Endothelial cell (in vitro differentiated cells): ENCODE data around the gene ZSWIM5. TPM values are rescaled to one million over a fixed set of nuclear protein-coding genes. Genes with fewer than 3 reads are reported as not detected.
A peak's percentile ranks its signal among the peaks of the same experiment; 100 is the strongest.

Source experiments
- DNase-seq: peaks from one replicate; pipeline ENCODE4 v3.0.0; 2021; ENCODE audit warnings: low spot score
- H3K27ac Mint-ChIP-seq: one replicate; pipeline ENCODE4 v1.8.0; 2021; ENCODE audit warnings: mixed read lengths, inconsistent platforms; ENCODE audit not compliant: unreplicated experiment
- H3K27me3 Mint-ChIP-seq: one replicate; pipeline ENCODE4 v1.8.0; 2021; ENCODE audit warnings: mild to moderate bottlenecking, moderate library complexity, mixed read lengths, inconsistent platforms; ENCODE audit not compliant: unreplicated experiment
- H3K36me3 Mint-ChIP-seq: one replicate; pipeline ENCODE4 v1.8.0; 2021; ENCODE audit warnings: mild to moderate bottlenecking, low read depth, mixed read lengths, inconsistent platforms; ENCODE audit not compliant: unreplicated experiment
- H3K4me1 Mint-ChIP-seq: one replicate; pipeline ENCODE4 v1.8.0; 2021; ENCODE audit warnings: mild to moderate bottlenecking, mixed read lengths, inconsistent platforms; ENCODE audit not compliant: unreplicated experiment
- H3K4me3 Mint-ChIP-seq: one replicate; pipeline ENCODE4 v1.8.0; 2021; ENCODE audit warnings: mild to moderate bottlenecking, mixed read lengths, inconsistent platforms; ENCODE audit not compliant: unreplicated experiment
- H3K9me3 Mint-ChIP-seq: one replicate; pipeline ENCODE4 v1.8.0; 2021; ENCODE audit warnings: mixed read lengths, inconsistent platforms; ENCODE audit not compliant: unreplicated experiment
- total RNA-seq: library from RNA; stranded (reverse); fragmentation: NEBNext Ultra II Directional; extraction: Animal tissue kit (Norgen Biotek cat#: 25700); gene quantifications from one replicate; pipeline ENCODE4 v1.2.1, GENCODE V29; 2021; ENCODE audit not compliant: unreplicated experiment
- TF ChIP-seq, protein P1 (sequence below): fragments of 200-600 bp; sonication (generic); IDR thresholded peaks from one replicate; pipeline ENCODE4 v1.5.0; 2021; ENCODE audit warnings: antibody characterized with exemption; ENCODE audit not compliant: unreplicated experiment

The ZSWIM5 gene
- total RNA-seq, 1 donor from 2014 or later = 6.6 TPM

DNA sequence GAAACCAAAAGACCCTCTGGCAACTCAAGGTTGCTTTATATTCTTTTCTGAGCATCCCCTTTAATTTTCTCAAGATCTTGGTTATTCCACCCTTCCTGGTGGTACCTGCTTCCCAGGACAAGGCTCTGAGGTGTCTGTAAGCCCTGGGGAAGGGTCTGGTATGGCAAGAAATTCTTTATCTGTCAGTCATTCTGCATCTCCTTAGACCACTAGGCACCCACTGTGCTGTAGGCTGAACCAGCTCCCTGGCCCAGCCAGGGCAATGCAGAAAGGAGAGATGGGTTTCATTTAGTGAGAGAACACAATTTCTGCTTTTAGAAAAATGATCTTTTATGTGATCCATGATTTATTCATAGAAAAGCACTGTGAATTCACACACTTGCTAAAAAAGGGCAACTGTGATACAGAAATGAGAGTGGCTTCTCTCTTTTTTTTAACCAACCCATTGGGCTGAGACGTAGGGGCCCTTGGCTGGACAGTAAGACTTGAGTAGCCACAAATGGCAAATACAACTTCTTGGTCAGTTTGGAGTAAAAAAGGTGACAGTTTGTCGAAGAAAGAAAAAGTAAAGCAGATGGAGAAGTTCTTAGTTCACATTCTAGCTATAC lies 190.2 kb downstream of the ZSWIM5 start:
- Mint-ChIP-seq H3K9me3 (no peaks in the 10 kb centered on the region), H3K4me1 (peaks cover 28% of the 10 kb centered on the region), H3K27ac (no peak overlapping the region), H3K4me3 (no peak overlapping the region), H3K27me3 (peaks cover 11% of the 10 kb centered on the region), H3K36me3 (peaks cover 18% of the 10 kb centered on the region)
- TF ChIP-seq, protein P1, sequence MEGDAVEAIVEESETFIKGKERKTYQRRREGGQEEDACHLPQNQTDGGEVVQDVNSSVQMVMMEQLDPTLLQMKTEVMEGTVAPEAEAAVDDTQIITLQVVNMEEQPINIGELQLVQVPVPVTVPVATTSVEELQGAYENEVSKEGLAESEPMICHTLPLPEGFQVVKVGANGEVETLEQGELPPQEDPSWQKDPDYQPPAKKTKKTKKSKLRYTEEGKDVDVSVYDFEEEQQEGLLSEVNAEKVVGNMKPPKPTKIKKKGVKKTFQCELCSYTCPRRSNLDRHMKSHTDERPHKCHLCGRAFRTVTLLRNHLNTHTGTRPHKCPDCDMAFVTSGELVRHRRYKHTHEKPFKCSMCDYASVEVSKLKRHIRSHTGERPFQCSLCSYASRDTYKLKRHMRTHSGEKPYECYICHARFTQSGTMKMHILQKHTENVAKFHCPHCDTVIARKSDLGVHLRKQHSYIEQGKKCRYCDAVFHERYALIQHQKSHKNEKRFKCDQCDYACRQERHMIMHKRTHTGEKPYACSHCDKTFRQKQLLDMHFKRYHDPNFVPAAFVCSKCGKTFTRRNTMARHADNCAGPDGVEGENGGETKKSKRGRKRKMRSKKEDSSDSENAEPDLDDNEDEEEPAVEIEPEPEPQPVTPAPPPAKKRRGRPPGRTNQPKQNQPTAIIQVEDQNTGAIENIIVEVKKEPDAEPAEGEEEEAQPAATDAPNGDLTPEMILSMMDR = no peak
- DNase-seq = no peak

DNA sequence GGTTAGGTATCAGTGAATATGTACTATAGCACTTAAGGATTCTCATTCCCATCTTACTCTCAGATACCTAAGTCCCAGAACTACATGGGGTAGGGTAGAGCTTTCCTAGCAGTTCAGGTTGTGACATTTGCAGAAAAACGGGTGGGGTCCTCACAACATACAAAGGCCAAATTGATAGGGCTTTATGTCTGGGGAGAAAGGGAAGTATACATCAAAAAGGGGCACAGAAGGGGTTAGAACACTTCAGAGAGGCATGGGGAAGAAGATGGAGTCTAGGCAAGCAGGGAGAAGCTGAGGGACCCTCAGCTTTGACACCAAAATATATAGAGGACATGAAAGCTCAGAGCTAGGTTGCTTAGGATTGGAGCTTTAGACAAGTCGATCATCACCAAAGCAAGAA lies 190.7 kb downstream of the ZSWIM5 start:
- DNase-seq = no peak
- Mint-ChIP-seq H3K36me3 (peaks cover 18% of the 10 kb centered on the region), H3K4me3 (no peak overlapping the region), H3K9me3 (no peaks in the 10 kb centered on the region), H3K4me1 (peaks cover 28% of the 10 kb centered on the region), H3K27ac (no peak overlapping the region), H3K27me3 (peaks cover 11% of the 10 kb centered on the region)
- TF ChIP-seq, protein P1 = no peak

DNA sequence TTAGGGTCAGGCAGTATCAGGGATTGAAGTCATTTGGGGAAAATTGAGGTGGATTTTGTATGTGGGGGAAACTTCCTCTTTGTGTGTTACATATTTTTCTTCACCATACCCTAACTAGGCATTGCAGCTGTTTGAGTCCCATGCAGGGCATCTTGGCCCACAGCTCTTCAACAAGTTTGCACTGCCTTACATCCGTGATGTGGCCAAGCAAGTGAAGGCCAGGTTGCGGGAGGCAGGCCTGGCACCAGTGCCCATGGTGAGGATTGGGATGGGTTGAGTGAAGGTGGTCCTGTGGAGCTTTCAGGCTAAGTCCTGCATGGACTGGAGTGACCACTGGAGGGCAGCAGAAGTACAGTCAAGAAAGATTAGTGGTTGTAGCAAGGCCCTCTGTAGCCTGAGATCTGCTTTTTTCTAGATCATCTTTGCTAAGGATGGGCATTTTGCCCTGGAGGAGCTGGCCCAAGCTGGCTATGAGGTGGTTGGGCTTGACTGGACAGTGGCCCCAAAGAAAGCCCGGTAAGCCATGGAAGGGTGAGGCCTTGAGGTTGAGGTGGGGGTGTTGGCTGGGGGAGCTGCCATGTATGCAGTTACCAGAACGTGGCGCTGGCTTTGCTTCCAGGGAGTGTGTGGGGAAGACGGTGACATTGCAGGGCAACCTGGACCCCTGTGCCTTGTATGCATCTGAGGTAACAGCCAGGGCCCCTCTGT lies 191.9 kb downstream of the ZSWIM5 start:
- Mint-ChIP-seq H3K4me3 (peak overlapping the region; percentile 78), H3K27me3 (peaks cover 14% of the 10 kb centered on the region), H3K4me1 (peaks cover 34% of the 10 kb centered on the region), H3K27ac (no peak overlapping the region), H3K9me3 (no peaks in the 10 kb centered on the region), H3K36me3 (peaks cover 24% of the 10 kb centered on the region)
- TF ChIP-seq, protein P1 = peak; percentile 85
- DNase-seq = peak; percentile 84

DNA sequence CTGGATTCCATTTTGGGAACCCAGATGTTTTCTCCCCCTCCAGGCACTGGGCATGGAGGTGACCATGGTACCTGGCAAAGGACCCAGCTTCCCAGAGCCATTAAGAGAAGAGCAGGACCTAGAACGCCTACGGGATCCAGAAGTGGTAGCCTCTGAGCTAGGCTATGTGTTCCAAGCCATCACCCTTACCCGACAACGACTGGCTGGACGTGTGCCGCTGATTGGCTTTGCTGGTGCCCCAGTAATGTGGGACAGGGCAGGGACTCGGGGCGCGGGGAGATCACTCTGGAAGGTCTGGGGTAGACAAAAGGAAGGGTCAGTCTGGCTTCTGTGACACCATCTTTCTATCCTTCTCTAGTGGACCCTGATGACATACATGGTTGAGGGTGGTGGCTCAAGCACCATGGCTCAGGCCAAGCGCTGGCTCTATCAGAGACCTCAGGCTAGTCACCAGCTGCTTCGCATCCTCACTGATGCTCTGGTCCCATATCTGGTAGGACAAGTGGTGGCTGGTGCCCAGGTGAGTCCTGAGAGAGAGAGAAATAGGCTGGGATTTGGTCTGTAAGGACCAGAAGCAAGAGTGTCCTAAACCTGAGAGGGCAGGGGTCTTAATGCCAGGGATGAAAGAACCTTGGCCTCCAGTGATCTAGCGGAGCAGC lies 192.7 kb downstream of the ZSWIM5 start:
- TF ChIP-seq, protein P1 = no peak
- peaks cover 16% of the 10 kb centered on the region for H3K27me3 Mint-ChIP-seq
- peak overlapping the region; percentile 79 for H3K27ac Mint-ChIP-seq
- no peaks in the 10 kb centered on the region for H3K9me3 Mint-ChIP-seq
- peak overlapping the region; percentile 92 for H3K4me3 Mint-ChIP-seq
- peaks cover 32% of the 10 kb centered on the region for H3K36me3 Mint-ChIP-seq
- H3K4me1 Mint-ChIP-seq = peaks cover 34% of the 10 kb centered on the region
- no peak for DNase-seq
